HG03039 (cell line): Measurements from ENCODE around the gene DLK2.
"Not testable (repeated sequence)": the region's sequence is repeated elsewhere in the genome, so short reads cannot be mapped to it uniquely, and the experiment has no call there.

Experiments
- ATAC-seq: cut with Tn5 transposase; IDR thresholded peaks from one replicate; pipeline ENCODE4 v1.9.1; 2021; ENCODE audit warnings: mild to moderate bottlenecking, moderate library complexity; ENCODE audit not compliant: unreplicated experiment

Gene DLK2

DNA sequence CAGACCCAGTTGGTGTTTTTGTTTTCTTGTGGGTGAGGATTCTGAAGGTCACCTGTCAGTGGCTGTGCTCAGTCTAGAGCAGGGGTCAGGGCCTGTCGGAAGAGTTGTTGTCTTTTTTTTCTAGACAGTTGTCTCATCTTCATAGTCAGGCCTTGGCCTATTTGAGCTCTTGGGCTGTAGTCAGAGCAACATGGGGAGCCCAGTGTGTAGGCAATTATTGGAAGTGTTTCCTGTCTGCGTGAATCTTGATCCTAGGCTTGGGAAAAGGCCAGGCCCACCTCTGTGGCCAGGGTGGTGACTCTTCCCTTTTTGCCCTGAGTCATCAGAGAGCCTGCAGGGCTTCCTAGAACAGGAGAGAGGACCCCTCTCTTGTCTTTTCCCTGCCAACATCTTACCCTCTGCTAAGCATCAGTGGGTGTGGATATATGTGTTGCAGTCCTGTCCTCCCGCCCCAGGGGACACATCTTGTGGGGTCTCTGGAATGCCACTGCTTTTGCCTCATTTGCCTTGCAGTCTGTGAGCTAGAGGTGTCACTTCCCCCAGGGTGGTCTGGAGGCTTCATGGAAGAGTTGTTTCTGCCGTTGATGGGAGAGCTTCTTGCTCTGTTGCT, 33.4 kb upstream of the DLK2 start:
- no peak for ATAC-seq

DNA sequence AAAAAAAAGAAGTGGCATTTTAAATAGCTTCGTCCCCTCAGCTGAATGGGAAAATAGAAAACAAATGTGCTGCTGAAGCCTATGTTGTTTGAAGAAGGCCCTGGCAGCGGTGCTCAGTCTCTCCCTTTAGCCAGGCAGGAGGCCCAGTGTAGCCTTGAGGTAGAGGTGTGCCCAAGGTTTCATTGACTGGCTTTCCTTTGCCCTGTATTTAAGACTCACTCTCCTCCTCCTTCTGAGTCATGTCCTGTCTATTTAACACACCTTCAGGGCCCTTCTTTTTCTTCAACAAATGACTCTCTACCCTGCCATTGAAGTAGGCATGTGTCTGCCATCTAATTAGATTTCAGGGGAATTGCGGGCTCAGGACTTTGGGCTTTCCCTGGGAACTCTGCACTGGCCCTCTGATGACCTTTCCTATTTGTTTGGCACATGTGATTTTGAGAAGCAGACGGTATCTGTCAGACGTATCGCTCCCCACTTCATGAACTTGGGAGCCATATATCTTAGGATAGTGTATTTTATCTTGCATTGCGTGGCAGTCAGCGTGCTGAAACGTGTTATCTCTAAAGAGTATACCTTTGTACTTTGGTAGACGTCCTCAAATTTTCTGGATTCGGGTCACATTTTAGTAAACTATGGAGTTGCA, 26.4 kb upstream of the DLK2 start:
- ATAC-seq: no peak

DNA sequence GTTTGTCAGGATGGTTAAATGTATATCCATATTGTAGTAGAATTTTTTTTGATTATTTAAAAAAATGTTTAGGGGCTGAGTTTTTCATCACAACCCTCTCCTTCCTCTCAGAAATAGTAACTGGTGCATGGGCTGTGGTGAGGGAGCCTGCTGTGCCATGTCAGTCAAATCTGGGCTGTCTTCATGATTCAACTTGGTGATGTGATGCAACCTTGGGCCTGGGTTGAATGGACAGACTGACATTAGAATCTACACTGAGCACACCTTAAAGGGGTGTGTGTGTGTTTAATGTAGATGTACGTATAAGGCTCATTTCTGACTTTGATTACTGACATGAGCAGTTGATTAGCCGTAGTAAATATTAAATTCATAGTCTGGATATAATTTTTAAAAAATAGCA, 25.7 kb upstream of the DLK2 start:
- ATAC-seq: no peak

DNA sequence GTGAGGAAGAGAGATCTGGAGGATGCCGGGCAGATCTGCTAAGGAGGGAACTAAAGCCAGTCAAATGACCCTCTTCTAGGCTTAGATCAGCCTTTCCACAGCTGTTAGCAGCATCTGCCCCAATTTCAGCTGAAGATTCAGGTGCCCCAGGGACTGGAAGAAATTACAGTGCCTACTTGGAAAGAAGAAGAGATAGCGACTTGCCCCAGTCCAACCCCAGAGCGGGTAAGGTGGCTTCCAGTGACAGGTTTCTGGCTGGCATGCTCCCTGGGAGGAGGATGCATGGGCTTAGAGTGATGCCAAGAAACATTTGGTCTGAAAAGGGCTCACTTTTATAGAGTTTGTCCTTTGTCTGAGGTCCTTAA, 22.6 kb upstream of the DLK2 start:
- no peak for ATAC-seq

DNA sequence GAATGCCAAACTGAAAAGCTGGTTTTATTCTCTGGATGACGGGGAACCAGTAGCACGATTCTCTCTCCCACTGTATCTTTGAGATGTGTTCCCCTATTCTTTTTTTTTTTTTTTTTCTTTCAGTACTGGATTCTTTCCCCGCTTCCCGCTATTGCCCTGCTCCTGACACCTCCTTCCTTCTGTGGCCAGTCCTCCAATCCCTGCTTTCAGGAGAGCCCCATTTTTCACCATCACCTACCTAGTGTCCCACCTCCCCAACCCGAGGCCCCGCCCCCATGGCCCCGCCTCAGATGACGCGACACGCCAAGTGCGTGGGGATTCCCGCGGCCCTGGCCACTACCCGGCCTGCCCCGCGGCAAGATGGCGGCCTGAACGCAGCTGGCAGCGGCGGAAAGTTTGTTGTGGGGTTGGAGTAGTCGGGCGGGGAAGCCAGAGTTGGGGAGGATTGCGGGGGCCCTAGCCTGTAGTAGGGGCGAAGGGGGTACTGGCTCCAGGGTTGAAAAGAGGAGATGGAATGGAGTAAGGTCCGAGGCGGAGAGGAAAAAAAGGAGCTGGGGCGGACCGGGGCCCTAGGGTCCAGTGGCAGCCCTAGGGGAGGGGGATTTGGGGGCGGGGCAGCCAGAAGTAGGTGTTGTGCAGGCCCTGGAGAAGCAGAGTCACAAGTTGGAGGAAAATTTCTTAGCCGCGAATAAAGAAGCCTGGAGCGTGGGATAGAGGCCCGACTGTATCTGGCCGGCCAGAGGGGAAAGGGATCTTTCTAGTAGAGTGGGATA, 22.1 kb upstream of the DLK2 start, which contains the start of gene TJAP1:
Gene TJAP1 (plus strand): TSS at position 336 of the 773 bp plus-strand sequence. CDS start 21,432 bp downstream, outside the sequence.
- ATAC-seq: peak; percentile 87

DNA sequence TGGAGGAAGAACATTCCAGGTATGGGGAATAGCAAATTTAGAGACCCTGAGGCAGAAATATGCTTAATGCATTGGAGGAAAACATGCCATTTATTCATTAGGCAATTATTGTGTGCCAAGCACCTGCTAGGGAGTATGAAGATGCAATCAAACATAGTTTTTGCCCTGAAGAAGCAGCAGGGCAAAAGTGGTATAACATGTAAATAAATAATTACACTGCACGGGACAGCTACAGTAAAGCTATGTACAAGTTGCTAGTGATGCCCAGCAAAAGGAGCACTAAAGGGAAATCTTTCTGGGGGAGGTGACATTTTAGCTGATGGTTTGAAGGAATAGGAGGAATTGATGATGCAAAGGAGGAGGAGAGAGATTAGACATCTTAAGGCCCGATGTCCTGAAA, 21.4 kb upstream of the DLK2 start:
- no peak for ATAC-seq

DNA sequence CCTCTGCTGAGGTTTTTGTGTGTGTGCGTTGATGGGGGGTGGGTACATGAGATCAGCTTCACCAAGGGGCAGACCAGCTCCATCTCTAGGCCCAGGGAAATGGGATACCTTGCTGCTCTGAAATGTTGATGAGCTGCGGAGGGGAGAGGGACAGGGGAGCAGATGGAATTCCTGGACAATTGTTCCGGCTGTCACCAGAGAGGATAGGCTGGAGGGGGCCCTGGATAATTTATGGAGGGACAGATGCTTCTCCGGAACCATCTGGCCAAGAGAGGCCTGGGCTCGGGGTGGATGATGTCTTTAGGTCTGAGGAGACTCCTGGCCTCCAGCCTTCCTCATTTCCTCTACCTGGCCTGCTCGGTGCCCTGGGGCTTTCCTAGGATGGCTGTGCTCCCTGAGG, 20.2 kb upstream of the DLK2 start:
- ATAC-seq: no peak

DNA sequence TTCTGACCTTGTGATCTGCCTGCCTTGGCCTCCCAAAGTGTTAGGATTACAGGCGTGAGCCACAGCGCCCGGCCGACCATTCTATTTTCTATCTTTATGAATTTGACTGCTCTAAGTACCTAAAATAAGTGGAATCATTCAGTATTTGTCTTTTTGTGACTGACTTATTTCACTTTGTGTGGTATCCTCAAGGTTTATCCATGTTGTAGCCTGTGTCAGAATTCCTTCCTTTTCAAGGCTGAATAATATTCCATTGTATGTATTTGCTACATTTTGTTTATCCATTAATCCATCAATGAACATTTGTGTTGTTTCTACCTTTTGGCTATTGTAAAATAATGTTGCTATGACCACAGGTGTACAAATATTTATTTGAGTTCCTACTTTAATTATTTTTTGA, 17.2 kb upstream of the DLK2 start:
- no peak for ATAC-seq

DNA sequence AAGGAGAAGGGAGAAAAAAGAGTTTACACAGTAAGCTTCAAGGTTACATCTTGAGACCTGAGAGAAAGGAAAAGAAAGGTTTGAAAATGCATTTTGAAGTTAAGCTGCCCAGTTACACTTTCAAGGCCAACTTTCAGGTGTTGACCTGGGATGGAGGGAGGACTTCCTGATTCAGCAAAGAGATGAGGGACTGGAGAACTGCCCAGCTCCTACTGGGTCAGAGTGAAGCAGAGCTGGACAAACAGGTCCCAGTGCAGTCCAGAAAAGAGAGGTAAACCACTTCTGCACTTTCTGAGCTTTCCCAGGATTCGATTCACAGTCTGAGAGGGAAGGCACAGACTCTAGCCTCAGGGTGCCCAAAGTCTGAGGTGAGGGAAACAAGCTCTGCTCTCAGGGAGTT, 16.1 kb upstream of the DLK2 start:
- ATAC-seq: no peak

DNA sequence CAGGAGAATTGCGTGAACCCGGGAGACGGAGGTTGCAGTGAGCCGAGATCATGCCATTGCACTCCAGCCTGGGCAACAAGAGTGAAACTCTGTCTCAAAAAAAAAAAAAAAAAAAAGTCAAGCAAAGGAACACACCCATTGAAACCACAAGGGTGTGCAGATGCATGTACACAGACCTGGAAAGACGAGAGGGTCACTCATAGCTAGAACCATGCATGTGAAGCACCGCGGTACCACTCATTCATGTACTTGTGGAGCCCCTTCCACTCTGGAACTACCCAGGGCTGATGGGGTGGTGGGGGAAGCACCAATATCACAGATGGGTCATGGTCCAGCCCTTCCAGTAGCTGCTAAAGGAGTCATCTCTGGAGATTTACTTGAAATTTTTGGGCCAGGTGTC, 14.6 kb upstream of the DLK2 start:
- no peak for ATAC-seq

DNA sequence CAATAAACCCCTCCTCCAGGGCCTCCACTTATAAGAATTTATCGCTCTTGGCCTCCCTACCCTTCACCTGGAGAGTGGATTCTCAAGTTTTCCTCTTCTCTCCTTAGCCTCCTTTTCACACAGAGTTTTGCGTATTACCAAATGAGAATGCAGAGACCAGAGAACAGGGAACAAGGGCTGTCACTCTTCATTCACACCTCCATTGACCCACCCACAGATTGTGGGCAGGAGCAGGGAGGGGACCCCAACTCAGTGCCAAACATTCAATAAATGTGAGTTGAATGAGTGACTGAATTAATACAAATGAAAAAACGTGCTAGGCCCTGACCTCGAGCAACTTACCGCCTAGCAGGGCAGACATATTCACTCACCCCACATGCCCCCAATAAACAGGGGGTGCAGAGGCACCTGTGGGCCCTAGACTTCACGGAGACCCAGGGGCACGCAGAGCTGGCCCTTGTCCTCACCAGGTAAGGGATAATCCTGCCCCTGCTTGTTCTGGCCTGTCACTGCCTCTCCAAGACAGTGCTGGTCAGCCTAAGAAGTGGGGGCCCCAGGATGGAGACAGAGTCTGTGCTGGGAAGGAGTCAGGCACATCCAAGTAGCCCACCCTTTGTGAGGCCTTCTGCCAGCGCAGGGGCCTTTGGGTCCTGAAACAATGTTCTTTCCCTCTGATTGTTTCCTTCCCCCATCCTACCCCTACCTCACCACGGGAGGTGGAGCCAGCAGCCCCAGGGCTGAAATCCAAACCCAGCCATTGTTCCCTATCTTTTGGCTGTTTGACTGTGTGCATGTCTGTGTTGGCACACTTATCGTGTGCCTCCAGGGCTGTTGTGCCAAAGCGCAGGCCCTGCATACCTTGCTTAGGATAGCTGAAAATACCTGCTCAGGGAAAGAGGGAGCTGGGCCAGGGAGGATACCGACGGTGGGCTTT, 13.7 kb upstream of the DLK2 start:
- ATAC-seq: no peak

DNA sequence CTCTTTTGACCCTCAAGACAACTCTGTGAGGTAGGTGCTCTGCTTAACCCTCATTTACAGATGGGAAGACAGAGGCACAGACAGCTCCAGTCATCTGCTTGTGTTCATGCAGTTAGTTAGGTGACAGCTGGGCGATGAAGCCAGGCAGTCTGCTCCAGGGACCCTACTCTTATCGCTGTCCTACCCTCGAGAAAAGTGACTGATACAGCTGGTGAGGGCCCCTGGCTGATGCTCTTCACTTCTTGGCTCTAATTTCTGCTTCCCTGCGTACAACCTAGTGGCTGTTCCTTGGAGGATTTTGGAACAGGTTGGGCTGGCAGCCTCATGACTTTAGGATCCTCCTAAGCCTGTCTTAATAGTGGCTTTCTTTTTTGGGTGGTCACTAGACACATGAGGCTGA, 12.9 kb upstream of the DLK2 start:
- ATAC-seq: no peak

DNA sequence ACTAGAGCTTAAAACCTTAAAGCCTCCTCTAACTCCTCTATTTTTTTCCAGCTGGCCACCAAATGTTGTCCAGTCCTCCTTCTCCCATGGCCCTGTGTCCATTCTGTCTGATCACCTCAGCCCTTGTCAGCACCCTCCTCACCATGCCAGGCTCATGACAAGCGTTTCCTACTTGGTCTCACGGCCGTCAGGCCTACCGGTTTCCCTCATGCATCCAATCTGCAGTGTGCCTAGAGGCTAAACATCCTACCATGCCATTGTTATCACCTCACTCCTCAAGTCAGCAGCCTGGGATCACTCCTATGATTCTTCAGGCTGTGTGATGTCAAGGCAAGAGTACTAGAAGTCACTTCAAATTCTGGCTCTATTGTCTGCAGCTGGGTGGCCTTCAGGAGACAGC, 12.4 kb upstream of the DLK2 start:
- no peak for ATAC-seq

DNA sequence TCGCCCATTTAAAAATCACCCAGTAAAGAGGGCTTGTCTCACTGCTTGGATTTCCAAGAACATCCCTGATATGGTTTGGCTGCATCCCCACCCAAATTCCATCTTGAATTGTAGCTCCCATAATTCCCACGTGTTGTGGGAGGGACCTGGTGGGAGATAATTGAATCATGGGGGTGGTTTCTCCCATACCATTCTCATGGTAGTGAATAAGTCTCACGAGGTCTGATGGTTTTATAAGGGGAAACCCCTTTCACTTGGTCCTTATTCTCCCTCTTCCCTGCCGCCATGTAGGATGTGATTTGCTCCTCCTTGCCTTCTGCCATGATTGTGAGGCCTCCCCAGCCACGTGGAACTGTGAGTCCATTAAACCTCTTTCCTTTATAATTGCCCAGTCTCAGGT, 11.9 kb upstream of the DLK2 start:
- not testable (repeated sequence) for ATAC-seq

DNA sequence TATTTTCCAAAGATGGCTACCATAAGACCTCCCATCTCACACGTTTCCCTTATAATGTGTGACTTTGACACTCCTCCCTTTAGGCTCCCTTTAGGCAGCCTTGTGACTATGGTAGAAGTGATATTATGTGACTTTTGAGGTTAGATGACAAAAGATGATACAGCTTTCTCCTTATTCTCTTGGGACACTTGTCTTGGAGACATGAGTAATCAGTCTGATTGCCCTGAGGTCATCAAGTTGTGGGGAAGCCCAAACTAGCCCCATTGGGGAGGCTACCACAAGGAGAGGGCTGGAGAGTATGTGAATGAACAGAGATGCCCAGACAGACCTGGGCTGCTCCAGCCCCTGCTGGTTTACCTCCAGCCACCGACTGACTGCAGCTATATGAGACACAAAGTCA, 10.6 kb upstream of the DLK2 start:
- ATAC-seq: no peak

DNA sequence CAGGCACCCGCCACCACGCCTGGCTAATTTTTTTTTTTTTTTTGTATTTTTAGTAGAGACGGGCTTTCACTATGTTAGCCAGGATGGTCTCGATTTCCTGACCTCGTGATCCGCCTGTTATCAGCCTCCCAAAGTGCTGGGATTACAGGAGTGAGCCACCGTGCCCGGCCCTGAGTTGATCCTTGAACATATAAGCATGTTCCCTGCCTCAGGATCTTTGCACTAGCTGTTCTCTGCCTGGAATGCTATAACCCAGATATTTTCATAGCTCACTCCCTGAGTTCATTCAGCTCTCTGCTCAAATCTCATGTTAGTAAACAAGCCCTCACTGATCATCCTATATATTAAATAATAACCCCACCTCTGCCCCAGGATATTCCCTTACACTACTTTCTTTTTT, 9.0 kb upstream of the DLK2 start:
- no peak for ATAC-seq

DNA sequence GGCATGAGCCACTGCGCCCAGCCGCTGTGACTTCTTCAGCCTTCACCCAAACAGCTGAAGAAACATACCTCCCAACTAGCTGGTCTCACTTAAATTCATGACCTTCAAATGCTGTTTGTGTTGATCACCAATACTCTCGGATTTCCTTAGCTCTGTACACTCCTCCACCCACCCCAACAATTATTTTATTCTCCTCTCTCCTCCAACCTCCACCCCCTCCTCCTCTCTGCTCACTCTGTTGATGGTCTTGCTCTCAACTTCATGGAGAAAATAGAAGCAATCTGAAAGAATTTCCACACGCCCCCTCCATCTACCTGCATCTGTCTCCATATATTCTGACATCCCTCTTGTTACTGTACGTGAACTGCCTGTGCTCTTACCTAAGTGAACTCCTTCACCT, 6.6 kb upstream of the DLK2 start:
- ATAC-seq: no peak

DNA sequence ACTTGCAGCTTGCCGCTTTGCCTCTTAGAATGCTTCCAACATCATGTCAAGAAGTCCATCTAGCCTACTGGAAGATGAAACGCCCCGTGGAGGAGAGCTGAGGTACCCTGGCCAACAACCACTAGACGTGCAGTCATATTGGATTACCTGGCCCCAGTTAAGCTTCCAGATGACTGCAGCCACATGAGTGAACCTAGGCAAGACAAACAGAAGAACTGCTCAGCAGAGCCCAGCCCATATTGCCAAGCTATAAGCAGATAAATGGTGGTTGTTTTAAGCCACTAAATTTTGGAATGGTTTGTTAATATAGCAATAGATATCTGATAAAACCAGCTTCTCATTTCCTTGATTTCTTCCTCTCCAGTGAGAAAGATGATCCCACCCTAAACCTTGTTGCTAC, 4.7 kb upstream of the DLK2 start:
- ATAC-seq: no peak

DNA sequence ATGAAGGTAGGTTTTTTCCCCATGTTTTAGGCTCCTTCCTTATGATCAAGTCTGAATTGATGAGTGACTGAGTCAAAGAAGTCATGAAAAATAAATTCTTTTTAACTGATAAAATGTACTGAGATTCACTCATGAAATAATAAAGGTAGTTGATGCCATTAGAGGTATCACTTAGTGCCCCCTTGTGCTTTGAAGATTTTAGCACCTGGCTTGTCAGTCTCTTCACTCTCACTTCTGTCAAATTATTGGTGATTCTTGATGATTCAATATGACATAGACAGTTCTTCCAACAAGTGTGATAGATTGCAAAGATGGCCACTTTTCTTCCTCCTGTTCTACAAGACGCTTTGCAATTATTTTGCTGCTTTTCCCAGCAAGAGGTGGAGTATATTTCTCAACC, 4.2 kb upstream of the DLK2 start:
- no peak for ATAC-seq

DNA sequence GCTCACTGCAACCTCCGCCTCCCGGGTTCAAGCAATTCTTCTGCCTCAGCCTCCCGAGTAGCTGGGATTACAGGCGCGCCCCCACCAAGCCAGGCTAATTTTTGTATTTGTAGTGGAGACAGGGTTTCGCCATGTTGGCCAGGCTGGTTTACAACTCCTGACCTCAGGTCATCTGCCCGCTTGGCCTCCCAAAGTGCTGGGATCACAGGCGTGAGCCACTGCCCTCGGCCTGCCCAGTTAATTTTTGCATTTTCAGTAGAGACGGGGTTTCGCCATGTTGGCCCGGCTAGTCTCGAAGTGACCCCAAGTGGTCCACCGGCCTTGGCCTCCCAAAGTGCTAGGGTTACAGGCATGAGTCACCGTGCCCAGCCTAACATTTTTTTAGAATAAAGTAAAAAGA, 2.8 kb upstream of the DLK2 start:
- not testable (repeated sequence) for ATAC-seq

DNA sequence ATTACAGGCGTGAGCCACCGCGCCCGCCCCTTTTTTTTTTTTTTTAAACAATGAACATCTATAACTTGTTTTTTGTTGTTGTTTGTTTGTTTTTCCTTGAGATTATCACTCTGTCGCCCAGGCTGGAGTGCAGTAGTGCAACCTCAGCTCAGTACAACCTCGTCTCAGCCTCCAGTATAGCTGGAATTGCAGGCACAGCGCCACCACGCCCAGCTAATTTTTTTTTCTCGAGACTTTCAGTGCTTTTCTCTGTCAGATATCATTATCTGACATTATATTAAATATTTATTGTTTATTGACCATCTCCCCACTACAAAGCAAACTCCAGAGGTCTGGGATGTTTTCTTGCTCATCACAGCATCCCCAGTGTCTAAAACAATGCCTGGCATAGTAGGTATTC, 2.3 kb upstream of the DLK2 start:
- no peak for ATAC-seq
